Measurements from ENCODE around the gene PDE4C. TPM values are rescaled to one million over a fixed set of nuclear protein-coding genes. Genes with fewer than 3 reads are reported as not detected.
A peak's percentile ranks its signal among the peaks of the same experiment; 100 is the strongest.

The PDE4C gene
- total and polyA plus RNA-seq, 10 donors = 0.07 to 7.6 (median 1.8) TPM

GRCh38 chr19:18269070-18269723 is 43.0 kb upstream of the PDE4C start:
- Histone ChIP-seq H3K9me3 (no peaks in the 10 kb centered on the region), H3K27me3 (replicated peaks in 1 of 7) (no peaks in the 10 kb centered on the region), H3K4me1 (peaks cover 0 to 29% (median 14%) of the 10 kb centered on the region in 6 donors), H3K27ac (no peak overlapping the region), H3K36me3 (peaks cover 0 to 64% (median 38%) of the 10 kb centered on the region in 6 donors), H3K4me3 (no peak overlapping the region)
- intact Hi-C loops (cut with DNase I; ENCODE audit: low total_unique reads) = no loop called here
- DNase-seq = no peak
- TF ChIP-seq CTCF (IDR thresholded peaks at IDR 0.05 in 8 of 11, conservative IDR thresholded peaks at IDR 0.05 in 3 of 11) (no peak), POLR2AphosphoS5 (IDR thresholded peaks at IDR 0.05) (no peak), POLR2A (IDR thresholded peaks at IDR 0.05) (no peak)
- 51 to 89% (median 60%) methylated on average over 2 of the region's 2 CpGs for WGBS, 5 donors

- H3K27me3 ChIP-seq (replicated peaks in 1 of 7) = no peaks in the 10 kb centered on the region
- H3K4me1 ChIP-seq = peaks cover 0 to 21% (median 6%) of the 10 kb centered on the region in 6 donors
- no peak for DNase-seq
- H3K27ac ChIP-seq = no peak overlapping the region
- intact Hi-C loops (cut with DNase I; ENCODE audit: low total_unique reads) = no loop called here
- WGBS, 5 donors = 92 to 95% (median 93%) methylated on average over 38 to 42 of the region's 42 CpGs
- no peak overlapping the region for H3K4me3 ChIP-seq
- no peaks in the 10 kb centered on the region for H3K9me3 ChIP-seq
- peaks cover 0 to 74% (median 38%) of the 10 kb centered on the region in 6 donors for H3K36me3 ChIP-seq
- peak in 2 of 3 donors; percentile 18 to 56 for TF ChIP-seq POLR2AphosphoS5 (IDR thresholded peaks at IDR 0.05)
- no peak for TF ChIP-seq POLR2A (IDR thresholded peaks at IDR 0.05)
These were observed 40.8 kb upstream of the PDE4C start for GRCh38 chr19:18266771-18267686.

GRCh38 chr19:18265582-18265981 is 39.3 kb upstream of the PDE4C start:
- Histone ChIP-seq H3K36me3 (peaks cover 0 to 74% (median 38%) of the 10 kb centered on the region in 6 donors), H3K27me3 (replicated peaks in 1 of 7) (no peaks in the 10 kb centered on the region), H3K4me3 (no peak overlapping the region), H3K4me1 (peaks cover 0 to 16% (median 6%) of the 10 kb centered on the region in 6 donors), H3K27ac (no peak overlapping the region), H3K9me3 (no peaks in the 10 kb centered on the region)
- no peak for DNase-seq
- TF ChIP-seq CTCF (IDR thresholded peaks at IDR 0.05 in 8 of 11, conservative IDR thresholded peaks at IDR 0.05 in 3 of 11) = no peak
- TF ChIP-seq POLR2AphosphoS5 (IDR thresholded peaks at IDR 0.05) = no peak
- no peak for TF ChIP-seq POLR2A (IDR thresholded peaks at IDR 0.05)
- intact Hi-C loops (cut with DNase I; ENCODE audit: low total_unique reads) = no loop called here
- WGBS, 5 donors = 77 to 88% (median 87%) methylated on average over 4 to 7 of the region's 7 CpGs

GRCh38 chr19:18264971-18265540 is 38.8 kb upstream of the PDE4C start:
- peak in 2 of 3 donors; percentile 17 to 35 for TF ChIP-seq POLR2AphosphoS5 (IDR thresholded peaks at IDR 0.05)
- TF ChIP-seq POLR2A (IDR thresholded peaks at IDR 0.05) = no peak
- no peaks in the 10 kb centered on the region for H3K9me3 ChIP-seq
- no peak for DNase-seq
- H3K27me3 ChIP-seq (replicated peaks in 1 of 7) = no peaks in the 10 kb centered on the region
- H3K4me3 ChIP-seq = no peak overlapping the region
- H3K36me3 ChIP-seq = peaks cover 0 to 74% (median 38%) of the 10 kb centered on the region in 6 donors
- peak overlapping the region in 1 of 8 donors; percentile 11 for H3K27ac ChIP-seq
- 80 to 97% (median 92%) methylated on average over 3 to 23 of the region's 23 CpGs for WGBS, 5 donors
- intact Hi-C loops (cut with DNase I; ENCODE audit: low total_unique reads) = no loop called here
- H3K4me1 ChIP-seq = peaks cover 0 to 16% (median 6%) of the 10 kb centered on the region in 6 donors
